WTC11 (cell line): ENCODE data around the gene REM1. TPM values are rescaled to one million over a fixed set of nuclear protein-coding genes. Genes with fewer than 3 reads are reported as not detected.

Experiments used
- ATAC-seq: fragments of 200-7000 bp; cut with Tn5 transposase; 2 replicates; pipeline ENCODE4 v1.10.0; 2021; ENCODE audit warnings: mild to moderate bottlenecking, moderate library complexity
- CTCF ChIA-PET: fragments of 300-600 bp; sonication (Branson Sonifier 250); formaldehyde crosslinking; loops from one replicate; lab custom pipeline; 2021; ENCODE audit warnings: antibody characterized with exemption; lab: Charles Lee
- POLR2A ChIA-PET: fragments of 350-600 bp; sonication (Branson Sonifier 250); formaldehyde crosslinking; loops from one replicate; lab custom pipeline; 2021; ENCODE audit warnings: antibody characterized with exemption; lab: Charles Lee
- DNase-seq: peaks from one replicate; pipeline ENCODE4 v3.0.0; 2021; ENCODE audit warnings: low spot score
- H3K27ac Mint-ChIP-seq: 2 replicates; pipeline ENCODE4 v1.8.0; 2021; ENCODE audit warnings: mixed read lengths
- H3K27me3 Mint-ChIP-seq: 2 replicates; pipeline ENCODE4 v1.8.0; 2021; ENCODE audit warnings: low read depth, mild to moderate bottlenecking, moderate library complexity, mixed read lengths
- H3K36me3 Mint-ChIP-seq: 2 replicates; pipeline ENCODE4 v1.8.0; 2021; ENCODE audit warnings: mixed read lengths
- H3K4me1 Mint-ChIP-seq: 2 replicates; pipeline ENCODE4 v1.8.0; 2022; ENCODE audit warnings: mixed read lengths
- H3K4me3 Mint-ChIP-seq: 2 replicates; pipeline ENCODE4 v1.8.0; 2021; ENCODE audit warnings: mild to moderate bottlenecking, moderate library complexity, mixed read lengths
- H3K9me3 Mint-ChIP-seq: 2 replicates; pipeline ENCODE4 v1.8.0; 2021; ENCODE audit warnings: mixed read lengths
- ARID4B ChIP-seq: sonication (generic); formaldehyde crosslinking; IDR thresholded peaks from 2 replicates; pipeline ENCODE4 v1.8.0; 2023; ENCODE audit warnings: missing genetic modification reagents, mild to moderate bottlenecking, borderline replicate concordance
- ATF3 ChIP-seq: sonication (generic); formaldehyde crosslinking; conservative IDR thresholded peaks from 2 replicates; pipeline ENCODE4 v1.8.1; 2022; ENCODE audit warnings: mild to moderate bottlenecking, missing genetic modification reagents
- CREB1 ChIP-seq: sonication (generic); formaldehyde crosslinking; IDR thresholded peaks from 2 replicates; pipeline ENCODE4 v1.8.0; 2023; ENCODE audit warnings: mild to moderate bottlenecking, missing genetic modification reagents
- EMX1 ChIP-seq: fragments of 250-450 bp; sonication (Bioruptor Pico); IDR thresholded peaks from 2 replicates; pipeline ENCODE4 v1.8.0; 2021; ENCODE audit warnings: mild to moderate bottlenecking
- ERG ChIP-seq: fragments of 250-450 bp; sonication (Bioruptor Pico); IDR thresholded peaks from 2 replicates; pipeline ENCODE4 v1.8.0; 2021; ENCODE audit warnings: mild to moderate bottlenecking
- JAZF1 ChIP-seq: fragments of 250-450 bp; sonication (Bioruptor Pico); IDR thresholded peaks from 2 replicates; pipeline ENCODE4 v1.9.0; 2021; ENCODE audit warnings: moderate library complexity, mild to moderate bottlenecking, inconsistent platforms
- JUN ChIP-seq: sonication (generic); formaldehyde crosslinking; IDR thresholded peaks from 2 replicates; pipeline ENCODE4 v1.8.0; 2023; ENCODE audit warnings: mild to moderate bottlenecking, missing genetic modification reagents
- KAT7 ChIP-seq: sonication (generic); formaldehyde crosslinking; IDR thresholded peaks from 2 replicates; pipeline ENCODE4 v1.8.1; 2023; ENCODE audit warnings: missing genetic modification reagents, mild to moderate bottlenecking, borderline replicate concordance
- NFE2L1 ChIP-seq: sonication (generic); formaldehyde crosslinking; IDR thresholded peaks from 2 replicates; pipeline ENCODE4 v1.8.1; 2023; ENCODE audit warnings: missing genetic modification reagents
- OVOL2 ChIP-seq: fragments of 250-450 bp; sonication (Bioruptor Pico); IDR thresholded peaks from 2 replicates; pipeline ENCODE4 v1.9.0; 2021; ENCODE audit warnings: mild to moderate bottlenecking, borderline replicate concordance
- SP1 ChIP-seq: sonication (generic); formaldehyde crosslinking; conservative IDR thresholded peaks from 2 replicates; pipeline ENCODE4 v1.8.1; 2022; ENCODE audit warnings: missing genetic modification reagents
- TP53 ChIP-seq: sonication (generic); formaldehyde crosslinking; IDR thresholded peaks from 2 replicates; pipeline ENCODE4 v1.8.1; 2023; ENCODE audit warnings: mild to moderate bottlenecking, missing genetic modification reagents
- ZNF121 ChIP-seq: sonication (generic); formaldehyde crosslinking; IDR thresholded peaks from 2 replicates; pipeline ENCODE4 v1.8.0; 2023; ENCODE audit warnings: missing genetic modification reagents
- ZNF138 ChIP-seq: sonication (generic); formaldehyde crosslinking; conservative IDR thresholded peaks from 2 replicates; pipeline ENCODE4 v1.8.1; 2022; ENCODE audit warnings: mild to moderate bottlenecking, moderate library complexity, missing genetic modification reagents
- ZNF232 ChIP-seq: sonication (generic); formaldehyde crosslinking; IDR thresholded peaks from 2 replicates; pipeline ENCODE4 v1.8.0; 2022; ENCODE audit warnings: mild to moderate bottlenecking, missing genetic modification reagents
- total RNA-seq: library from RNA; stranded (reverse); gene quantifications from 3 replicates; pipeline ENCODE4 v1.2.3, GENCODE V29; 2021
- TF ChIP-seq, protein P1 (sequence below): fragments of 250-450 bp; sonication (Bioruptor Pico); IDR thresholded peaks from 2 replicates; pipeline ENCODE4 v1.9.0; 2021; ENCODE audit warnings: mild to moderate bottlenecking
- TF ChIP-seq, protein P2 (sequence below): sonication (generic); formaldehyde crosslinking; IDR thresholded peaks from 2 replicates; pipeline ENCODE4 v1.8.1; 2022; ENCODE audit warnings: mild to moderate bottlenecking, moderate library complexity, missing genetic modification reagents
- TF ChIP-seq, protein P3 (sequence below): sonication (generic); formaldehyde crosslinking; IDR thresholded peaks from 2 replicates; pipeline ENCODE4 v1.8.1; 2022; ENCODE audit warnings: mild to moderate bottlenecking, missing genetic modification reagents, moderate library complexity, borderline replicate concordance
- TF ChIP-seq, protein P4 (sequence below): sonication (generic); formaldehyde crosslinking; IDR thresholded peaks from 2 replicates; pipeline ENCODE4 v1.8.0; 2022; ENCODE audit warnings: mild to moderate bottlenecking, missing genetic modification reagents

The REM1 gene
- total RNA-seq, 1 experiment from 2014 or later, result not detected

DNA sequence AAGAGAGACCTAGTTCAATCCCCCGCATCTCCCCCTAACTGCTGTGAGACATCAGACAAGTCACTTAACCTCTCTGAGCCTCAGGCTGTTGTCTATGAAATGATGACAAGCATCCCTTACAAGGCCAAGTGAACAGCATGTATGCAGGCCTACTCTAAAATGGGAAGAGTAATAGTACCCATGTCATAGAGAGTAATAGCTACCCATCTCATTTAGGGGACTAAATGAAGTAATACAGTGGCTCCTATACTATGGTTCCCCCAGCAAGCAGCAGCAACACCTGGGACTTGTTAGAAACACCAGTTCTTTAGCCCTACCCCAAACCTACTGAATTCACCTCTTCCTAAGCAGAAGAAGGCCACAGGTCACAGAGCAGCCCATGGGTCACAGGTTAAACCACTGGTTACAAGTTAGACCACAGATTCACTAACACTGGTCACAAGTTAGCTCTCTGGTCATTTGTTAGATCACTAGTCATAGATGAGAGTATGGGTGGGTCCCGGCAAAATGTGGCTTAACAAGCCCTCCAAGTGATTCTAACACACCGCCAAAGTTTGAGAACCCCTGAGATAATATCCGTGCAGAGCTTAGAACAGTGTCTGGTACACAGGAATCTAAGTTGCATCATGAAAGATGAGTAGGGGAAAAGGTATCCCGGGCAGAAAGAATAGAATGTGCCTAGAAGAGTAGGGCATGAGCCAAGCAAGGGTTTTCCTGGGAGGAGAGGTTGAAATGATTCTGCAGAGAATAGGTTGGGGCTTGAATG, 1.6 kb upstream of the REM1 start (continued):
- TF ChIP-seq ARID4B (no peak), NFE2L1 (CRISPR knock-in tag) (no peak)

DNA sequence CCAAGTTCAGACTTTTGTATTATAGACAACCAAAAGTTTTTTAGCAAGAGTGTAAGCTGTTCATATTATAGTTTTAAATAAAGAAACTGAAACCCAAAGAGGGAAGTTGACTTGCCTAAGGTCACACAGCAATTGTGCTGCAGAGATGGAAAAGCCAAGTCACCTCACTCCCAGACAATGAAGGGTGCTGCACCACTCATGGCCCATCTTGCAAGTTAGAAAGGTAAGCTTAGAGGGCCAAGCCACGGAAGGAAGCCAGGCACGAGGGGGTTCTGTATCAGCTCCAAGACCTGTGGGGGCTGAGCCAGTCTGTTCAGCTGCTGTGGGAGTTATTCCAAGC, 1.0 kb upstream of the REM1 start:
- peaks cover 39% of the 10 kb centered on the region for H3K36me3 Mint-ChIP-seq
- TF ChIP-seq, protein P1, sequence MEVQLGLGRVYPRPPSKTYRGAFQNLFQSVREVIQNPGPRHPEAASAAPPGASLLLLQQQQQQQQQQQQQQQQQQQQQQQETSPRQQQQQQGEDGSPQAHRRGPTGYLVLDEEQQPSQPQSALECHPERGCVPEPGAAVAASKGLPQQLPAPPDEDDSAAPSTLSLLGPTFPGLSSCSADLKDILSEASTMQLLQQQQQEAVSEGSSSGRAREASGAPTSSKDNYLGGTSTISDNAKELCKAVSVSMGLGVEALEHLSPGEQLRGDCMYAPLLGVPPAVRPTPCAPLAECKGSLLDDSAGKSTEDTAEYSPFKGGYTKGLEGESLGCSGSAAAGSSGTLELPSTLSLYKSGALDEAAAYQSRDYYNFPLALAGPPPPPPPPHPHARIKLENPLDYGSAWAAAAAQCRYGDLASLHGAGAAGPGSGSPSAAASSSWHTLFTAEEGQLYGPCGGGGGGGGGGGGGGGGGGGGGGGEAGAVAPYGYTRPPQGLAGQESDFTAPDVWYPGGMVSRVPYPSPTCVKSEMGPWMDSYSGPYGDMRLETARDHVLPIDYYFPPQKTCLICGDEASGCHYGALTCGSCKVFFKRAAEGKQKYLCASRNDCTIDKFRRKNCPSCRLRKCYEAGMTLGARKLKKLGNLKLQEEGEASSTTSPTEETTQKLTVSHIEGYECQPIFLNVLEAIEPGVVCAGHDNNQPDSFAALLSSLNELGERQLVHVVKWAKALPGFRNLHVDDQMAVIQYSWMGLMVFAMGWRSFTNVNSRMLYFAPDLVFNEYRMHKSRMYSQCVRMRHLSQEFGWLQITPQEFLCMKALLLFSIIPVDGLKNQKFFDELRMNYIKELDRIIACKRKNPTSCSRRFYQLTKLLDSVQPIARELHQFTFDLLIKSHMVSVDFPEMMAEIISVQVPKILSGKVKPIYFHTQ, result no peak
- TF ChIP-seq JUN (CRISPR knock-in tag) (no peak), TP53 (no peak), KAT7 (no peak), ERG (CRISPR knock-in tag) (no peak), ZNF121 (CRISPR knock-in tag) (no peak), SP1 (CRISPR knock-in tag) (no peak), EMX1 (no peak), OVOL2 (CRISPR knock-in tag) (no peak), ATF3 (CRISPR knock-in tag) (no peak), ZNF138 (no peak), JAZF1 (no peak), CREB1 (CRISPR knock-in tag) (no peak), ZNF232 (no peak)
- TF ChIP-seq, protein P2, sequence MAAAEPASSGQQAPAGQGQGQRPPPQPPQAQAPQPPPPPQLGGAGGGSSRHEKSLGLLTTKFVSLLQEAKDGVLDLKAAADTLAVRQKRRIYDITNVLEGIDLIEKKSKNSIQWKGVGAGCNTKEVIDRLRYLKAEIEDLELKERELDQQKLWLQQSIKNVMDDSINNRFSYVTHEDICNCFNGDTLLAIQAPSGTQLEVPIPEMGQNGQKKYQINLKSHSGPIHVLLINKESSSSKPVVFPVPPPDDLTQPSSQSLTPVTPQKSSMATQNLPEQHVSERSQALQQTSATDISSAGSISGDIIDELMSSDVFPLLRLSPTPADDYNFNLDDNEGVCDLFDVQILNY (CRISPR knock-in tag), result no peak
- TF ChIP-seq, protein P3, sequence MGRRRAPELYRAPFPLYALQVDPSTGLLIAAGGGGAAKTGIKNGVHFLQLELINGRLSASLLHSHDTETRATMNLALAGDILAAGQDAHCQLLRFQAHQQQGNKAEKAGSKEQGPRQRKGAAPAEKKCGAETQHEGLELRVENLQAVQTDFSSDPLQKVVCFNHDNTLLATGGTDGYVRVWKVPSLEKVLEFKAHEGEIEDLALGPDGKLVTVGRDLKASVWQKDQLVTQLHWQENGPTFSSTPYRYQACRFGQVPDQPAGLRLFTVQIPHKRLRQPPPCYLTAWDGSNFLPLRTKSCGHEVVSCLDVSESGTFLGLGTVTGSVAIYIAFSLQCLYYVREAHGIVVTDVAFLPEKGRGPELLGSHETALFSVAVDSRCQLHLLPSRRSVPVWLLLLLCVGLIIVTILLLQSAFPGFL (CRISPR knock-in tag), result no peak
- TF ChIP-seq, protein P4, sequence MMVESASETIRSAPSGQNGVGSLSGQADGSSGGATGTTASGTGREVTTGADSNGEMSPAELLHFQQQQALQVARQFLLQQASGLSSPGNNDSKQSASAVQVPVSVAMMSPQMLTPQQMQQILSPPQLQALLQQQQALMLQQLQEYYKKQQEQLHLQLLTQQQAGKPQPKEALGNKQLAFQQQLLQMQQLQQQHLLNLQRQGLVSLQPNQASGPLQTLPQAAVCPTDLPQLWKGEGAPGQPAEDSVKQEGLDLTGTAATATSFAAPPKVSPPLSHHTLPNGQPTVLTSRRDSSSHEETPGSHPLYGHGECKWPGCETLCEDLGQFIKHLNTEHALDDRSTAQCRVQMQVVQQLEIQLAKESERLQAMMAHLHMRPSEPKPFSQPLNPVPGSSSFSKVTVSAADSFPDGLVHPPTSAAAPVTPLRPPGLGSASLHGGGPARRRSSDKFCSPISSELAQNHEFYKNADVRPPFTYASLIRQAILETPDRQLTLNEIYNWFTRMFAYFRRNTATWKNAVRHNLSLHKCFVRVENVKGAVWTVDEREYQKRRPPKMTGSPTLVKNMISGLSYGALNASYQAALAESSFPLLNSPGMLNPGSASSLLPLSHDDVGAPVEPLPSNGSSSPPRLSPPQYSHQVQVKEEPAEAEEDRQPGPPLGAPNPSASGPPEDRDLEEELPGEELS (CRISPR knock-in tag), result no peak
- no peak for DNase-seq
- POLR2A ChIA-PET, result no interaction called here
- no peak for ATAC-seq
- H3K4me3 Mint-ChIP-seq, result no peak overlapping the region
- no peak overlapping the region for H3K27ac Mint-ChIP-seq
- H3K4me1 Mint-ChIP-seq, result no peaks in the 10 kb centered on the region
- H3K9me3 Mint-ChIP-seq, result peaks cover 41% of the 10 kb centered on the region
- CTCF ChIA-PET, result interaction anchor here (1.1 to 1.6 kb wide), 2 partner anchors 28 to 29 kb away, joined by 5 to 6 read pairs; no protein-coding TSS in a partner anchor
- peaks cover 59% of the 10 kb centered on the region for H3K27me3 Mint-ChIP-seq
